PC-3 (cell line): ENCODE results near the gene SIPA1L2.
A peak's percentile ranks its signal among the peaks of the same experiment; 100 is the strongest.

ENCODE experiments used
- CTCF ChIP-seq: fragments of 300-600 bp; sonication (generic); conservative IDR thresholded peaks from 2 replicates; pipeline ENCODE4 v1.5.1; 2017; ENCODE audit warnings: antibody characterized with exemption, low read depth, mild to moderate bottlenecking, low read length
- EZH2 ChIP-seq: fragments of 300-600 bp; sonication (generic); IDR thresholded peaks from one replicate; pipeline ENCODE4 v1.6.1; 2017; ENCODE audit warnings: antibody characterized with exemption, mild to moderate bottlenecking, low read length; ENCODE audit not compliant: unreplicated experiment
- EZH2phosphoT487 ChIP-seq: fragments of 300-600 bp; sonication (generic); IDR thresholded peaks from 2 replicates; pipeline ENCODE4 v1.6.1; 2018; ENCODE audit warnings: mild to moderate bottlenecking, antibody characterized with exemption, low read length, borderline replicate concordance

- peak; percentile 83 for TF ChIP-seq CTCF
- no peak for TF ChIP-seq EZH2phosphoT487
- TF ChIP-seq EZH2 = no peak
Observed at GRCh38 chr1:232630047-232630893, at the start of gene SIPA1L2.
